Measurements from ENCODE around the gene WDR45.

DNA sequence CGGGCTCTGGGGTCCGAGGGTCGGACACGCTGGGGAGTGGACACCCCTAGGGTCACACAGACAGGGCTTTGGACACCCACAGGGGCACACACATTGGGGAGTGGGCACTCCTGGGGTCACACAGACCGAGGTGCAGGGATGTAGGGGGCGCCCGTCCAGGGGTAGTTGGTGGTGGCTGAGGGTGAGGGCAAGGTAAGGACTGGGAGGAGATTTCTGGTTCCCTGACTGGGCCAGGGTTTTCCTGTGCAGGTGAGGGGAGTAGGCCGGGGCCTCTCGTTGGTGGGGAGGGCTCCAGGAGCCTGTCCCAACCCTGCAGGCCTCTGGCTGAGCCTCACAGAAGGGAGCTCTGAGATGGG, 21.9 kb upstream of the WDR45 start:
- TF ChIP-seq, protein P1, sequence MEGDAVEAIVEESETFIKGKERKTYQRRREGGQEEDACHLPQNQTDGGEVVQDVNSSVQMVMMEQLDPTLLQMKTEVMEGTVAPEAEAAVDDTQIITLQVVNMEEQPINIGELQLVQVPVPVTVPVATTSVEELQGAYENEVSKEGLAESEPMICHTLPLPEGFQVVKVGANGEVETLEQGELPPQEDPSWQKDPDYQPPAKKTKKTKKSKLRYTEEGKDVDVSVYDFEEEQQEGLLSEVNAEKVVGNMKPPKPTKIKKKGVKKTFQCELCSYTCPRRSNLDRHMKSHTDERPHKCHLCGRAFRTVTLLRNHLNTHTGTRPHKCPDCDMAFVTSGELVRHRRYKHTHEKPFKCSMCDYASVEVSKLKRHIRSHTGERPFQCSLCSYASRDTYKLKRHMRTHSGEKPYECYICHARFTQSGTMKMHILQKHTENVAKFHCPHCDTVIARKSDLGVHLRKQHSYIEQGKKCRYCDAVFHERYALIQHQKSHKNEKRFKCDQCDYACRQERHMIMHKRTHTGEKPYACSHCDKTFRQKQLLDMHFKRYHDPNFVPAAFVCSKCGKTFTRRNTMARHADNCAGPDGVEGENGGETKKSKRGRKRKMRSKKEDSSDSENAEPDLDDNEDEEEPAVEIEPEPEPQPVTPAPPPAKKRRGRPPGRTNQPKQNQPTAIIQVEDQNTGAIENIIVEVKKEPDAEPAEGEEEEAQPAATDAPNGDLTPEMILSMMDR (conservative IDR thresholded peaks at IDR 0.05; ENCODE audit: low read length): peak; percentile 67
- no peak for TF ChIP-seq EZH2phosphoT487 (IDR thresholded peaks at IDR 0.05; ENCODE audit: borderline replicate concordance, low read depth, low read length)
